Measurements from ENCODE around the gene MPHOSPH9.

The MPHOSPH9 gene

GRCh38 chr12:123231931-123232330 lies 1.0 kb downstream of the MPHOSPH9 start:
- 0 out of 2 replicates have a peak, but pooled peaks cover 5% of the 10 kb centered on the region for H4K20me1 ChIP-seq (ENCODE audit: insufficient read depth)
- H3K4me3 ChIP-seq (IDR thresholded peaks at IDR 0.05; ENCODE audit: insufficient read depth, low read depth, low read length): no peak overlapping the region
- H3K27ac ChIP-seq: no peak overlapping the region; the same call in 1 of the 2 replicates
- peaks cover 63% of the 10 kb centered on the region for H3K79me2 ChIP-seq (ENCODE audit: insufficient read depth, low read depth)
- no peaks in the 10 kb centered on the region for H3K27me3 ChIP-seq (ENCODE audit: insufficient read depth, low read depth)
- TF ChIP-seq CTCF (conservative IDR thresholded peaks at IDR 0.05; ENCODE audit: low read depth, low read length): no peak
- H3K36me3 ChIP-seq (ENCODE audit: insufficient read depth): no peaks in the 10 kb centered on the region
- H3K9ac ChIP-seq: peak overlapping the region; percentile 66; the same call in 1 of the 2 replicates
- H3K4me1 ChIP-seq (ENCODE audit: low read depth, poor library complexity, severe bottlenecking): peaks cover 36% of the 10 kb centered on the region
- peak overlapping the region; percentile 63 for H3K4me2 ChIP-seq
- H2AFZ ChIP-seq (ENCODE audit: low read depth): peak overlapping the region; percentile 83

GRCh38 chr12:123229051-123229450 lies 3.9 kb downstream of the MPHOSPH9 start:
- Histone ChIP-seq H3K4me1 (ENCODE audit: low read depth, poor library complexity, severe bottlenecking) (peaks cover 30% of the 10 kb centered on the region), H3K36me3 (ENCODE audit: insufficient read depth) (no peaks in the 10 kb centered on the region), H3K79me2 (ENCODE audit: insufficient read depth, low read depth) (peaks cover 36% of the 10 kb centered on the region), H2AFZ (ENCODE audit: low read depth) (no peak overlapping the region), H3K4me3 (IDR thresholded peaks at IDR 0.05; ENCODE audit: insufficient read depth, low read depth, low read length) (no peak overlapping the region), H3K27me3 (ENCODE audit: insufficient read depth, low read depth) (no peaks in the 10 kb centered on the region), H3K4me2 (no peak overlapping the region), H3K9ac (no peak overlapping the region), H3K27ac (no peak overlapping the region), H4K20me1 (ENCODE audit: insufficient read depth) (0 out of 2 replicates have a peak, but pooled peaks cover 5% of the 10 kb centered on the region)
- no peak for TF ChIP-seq CTCF (conservative IDR thresholded peaks at IDR 0.05; ENCODE audit: low read depth, low read length)

GRCh38 chr12:123227581-123228258 lies 5.2 kb downstream of the MPHOSPH9 start:
- H3K9ac ChIP-seq: no peak overlapping the region
- 0 out of 2 replicates have a peak, but pooled peaks cover 5% of the 10 kb centered on the region for H4K20me1 ChIP-seq (ENCODE audit: insufficient read depth)
- no peak for TF ChIP-seq CTCF (conservative IDR thresholded peaks at IDR 0.05; ENCODE audit: low read depth, low read length)
- H3K4me2 ChIP-seq: no peak overlapping the region
- H3K27me3 ChIP-seq (ENCODE audit: insufficient read depth, low read depth): no peaks in the 10 kb centered on the region
- no peak overlapping the region for H3K27ac ChIP-seq
- no peak overlapping the region for H3K4me3 ChIP-seq (IDR thresholded peaks at IDR 0.05; ENCODE audit: insufficient read depth, low read depth, low read length)
- no peak overlapping the region for H2AFZ ChIP-seq (ENCODE audit: low read depth)
- H3K36me3 ChIP-seq (ENCODE audit: insufficient read depth): no peaks in the 10 kb centered on the region
- peaks cover 42% of the 10 kb centered on the region for H3K4me1 ChIP-seq (ENCODE audit: low read depth, poor library complexity, severe bottlenecking)
- H3K79me2 ChIP-seq (ENCODE audit: insufficient read depth, low read depth): peaks cover 30% of the 10 kb centered on the region; the same call in 1 of the 2 replicates

GRCh38 chr12:123225443-123225842 lies 7.5 kb downstream of the MPHOSPH9 start:
- Histone ChIP-seq H3K4me1 (ENCODE audit: low read depth, poor library complexity, severe bottlenecking) (peaks cover 33% of the 10 kb centered on the region), H3K27ac (no peak overlapping the region), H3K79me2 (ENCODE audit: insufficient read depth, low read depth) (peaks cover 12% of the 10 kb centered on the region; the same call in 1 of the 2 replicates), H3K4me2 (no peak overlapping the region), H4K20me1 (ENCODE audit: insufficient read depth) (0 out of 2 replicates have a peak, but pooled peaks cover 5% of the 10 kb centered on the region), H3K27me3 (ENCODE audit: insufficient read depth, low read depth) (no peaks in the 10 kb centered on the region), H3K4me3 (IDR thresholded peaks at IDR 0.05; ENCODE audit: insufficient read depth, low read depth, low read length) (no peak overlapping the region), H3K9ac (no peak overlapping the region), H2AFZ (ENCODE audit: low read depth) (no peak overlapping the region), H3K36me3 (ENCODE audit: insufficient read depth) (no peaks in the 10 kb centered on the region)
- no peak for TF ChIP-seq CTCF (conservative IDR thresholded peaks at IDR 0.05; ENCODE audit: low read depth, low read length)

All from KMS-11 (cell line).